ENCODE measurements around the gene IL2RA.
"Not testable (repeated sequence)": the region's sequence is repeated elsewhere in the genome, so short reads cannot be mapped to it uniquely, and the experiment has no call there.

Gene IL2RA

DNA sequence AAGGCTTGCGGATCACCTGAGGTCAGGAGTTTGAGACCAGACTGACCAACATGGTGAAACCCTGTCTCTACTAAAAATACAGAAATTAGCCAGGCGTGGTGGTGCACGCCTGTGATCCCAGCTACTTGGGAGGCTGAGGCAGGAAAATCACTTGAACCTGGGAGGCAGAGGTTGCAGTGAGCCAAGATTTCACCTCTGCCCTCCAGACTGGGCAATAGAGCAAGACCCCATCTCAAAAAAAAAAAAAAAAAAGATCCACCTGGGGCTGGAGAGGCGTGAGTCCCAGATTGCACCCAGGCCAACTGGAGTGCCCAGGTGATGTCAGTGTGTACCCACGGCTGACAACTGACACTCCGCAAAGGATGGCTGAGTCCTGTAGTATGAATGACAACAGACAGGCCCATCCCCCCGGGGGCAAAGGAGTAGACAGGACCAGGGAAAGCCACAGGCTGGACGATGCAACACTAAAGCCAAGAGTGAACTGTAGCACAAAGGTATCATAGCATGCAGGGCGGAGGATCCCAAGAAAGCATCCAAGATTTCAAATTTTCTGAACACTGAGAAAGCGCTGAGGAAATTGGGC, 99.7 kb downstream of the IL2RA start:
- H3K4me1 Mint-ChIP-seq (ENCODE audit: low read depth); H3K4me3 Mint-ChIP-seq; H3K27me3 Mint-ChIP-seq (ENCODE audit: low read depth); H3K9me3 Mint-ChIP-seq; DNase-seq (ENCODE audit: low spot score); H3K27ac Mint-ChIP-seq: not testable (repeated sequence)
- H3K36me3 Mint-ChIP-seq (ENCODE audit: low read depth) = peaks cover 31% of the 10 kb centered on the region

DNA sequence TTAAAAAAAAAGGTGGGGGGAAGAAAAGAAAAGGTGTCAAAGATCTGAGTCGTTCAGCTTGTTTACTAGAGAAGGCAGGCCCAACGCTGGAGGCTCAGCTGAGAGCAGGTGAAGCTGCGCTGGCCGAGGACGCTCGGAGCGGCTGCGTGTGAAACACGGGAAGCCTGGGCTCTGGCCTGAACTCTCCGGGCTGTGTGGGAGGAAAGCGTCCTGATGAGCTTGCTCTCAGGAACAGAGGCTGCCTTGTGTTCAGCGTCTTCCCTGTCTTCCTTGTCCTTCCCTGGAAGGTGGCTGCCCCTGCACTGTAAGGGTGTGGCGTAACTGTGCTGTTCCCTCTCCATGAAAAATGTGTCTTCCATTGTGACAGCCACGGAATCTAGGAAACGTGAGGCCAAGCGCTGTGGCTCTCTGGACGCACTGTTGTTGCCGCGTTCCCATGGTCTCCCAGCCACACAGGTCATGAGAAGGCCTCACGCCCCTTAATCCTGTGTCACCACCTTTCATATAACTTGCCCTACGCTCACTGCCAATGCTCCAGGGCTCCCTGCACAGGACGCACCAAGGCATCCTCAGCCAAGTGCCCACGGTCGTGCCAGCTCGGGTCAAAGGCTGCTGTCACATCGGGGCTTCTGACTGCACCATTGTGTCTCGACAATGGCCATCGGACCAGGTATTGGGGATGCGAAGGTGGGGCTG, 100.6 kb downstream of the IL2RA start:
- no peaks in the 10 kb centered on the region for H3K27me3 Mint-ChIP-seq (ENCODE audit: low read depth)
- no peak for DNase-seq (ENCODE audit: low spot score)
- peaks cover 3% of the 10 kb centered on the region for H3K4me1 Mint-ChIP-seq (ENCODE audit: low read depth)
- H3K4me3 Mint-ChIP-seq = no peak overlapping the region
- peaks cover 34% of the 10 kb centered on the region for H3K36me3 Mint-ChIP-seq (ENCODE audit: low read depth)
- no peaks in the 10 kb centered on the region for H3K9me3 Mint-ChIP-seq
- H3K27ac Mint-ChIP-seq = no peak overlapping the region

DNA sequence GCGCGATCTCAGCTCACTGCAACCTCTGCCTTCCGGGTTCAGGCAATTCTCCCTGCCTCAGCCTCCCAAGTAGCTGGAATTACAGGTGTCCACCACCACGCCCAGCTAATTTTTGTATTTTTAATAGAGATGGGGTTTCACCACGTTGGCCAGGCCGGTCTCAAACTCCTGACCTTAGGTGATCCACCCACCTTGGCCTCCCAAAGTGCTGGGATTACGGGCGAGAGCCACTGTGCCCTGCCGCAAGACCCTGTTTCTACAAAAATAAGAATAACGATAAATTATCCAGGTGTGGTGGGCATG, 101.2 kb downstream of the IL2RA start:
- not testable (repeated sequence) for H3K27ac Mint-ChIP-seq; DNase-seq (ENCODE audit: low spot score); H3K27me3 Mint-ChIP-seq (ENCODE audit: low read depth); H3K9me3 Mint-ChIP-seq; H3K4me3 Mint-ChIP-seq; H3K4me1 Mint-ChIP-seq (ENCODE audit: low read depth)
- H3K36me3 Mint-ChIP-seq (ENCODE audit: low read depth) = peaks cover 39% of the 10 kb centered on the region
